Activated CD4-positive, alpha-beta memory T cell treated with anti-CD3 and anti-CD28 coated beads for 36 hours (primary cell): Measurements from ENCODE around the gene AMDHD1. TPM values are rescaled to one million over a fixed set of nuclear protein-coding genes. Genes with fewer than 3 reads are reported as not detected.

Experiments
- total RNA-seq, 2 experiments: library from RNA; stranded (reverse); gene quantifications; one replicate each; pipeline ENCODE4 v1.2.3, GENCODE V29; 2021

The AMDHD1 gene
- total RNA-seq, 2 experiments from 2014 or later: 1.5 to 2.1 TPM

Other genes starting within 250 kb of the AMDHD1 start
- gene NTN4, start 152.6 kb upstream of the AMDHD1 start, total RNA-seq: under 1 TPM in 1 of 2 experiments, not detected in 1; 0.29 TPM
- gene SNRPF, start 84.4 kb upstream of the AMDHD1 start, total RNA-seq: 10 to 100 TPM; 45.4 to 46.0 TPM
- gene CCDC38, start 717 bp upstream of the AMDHD1 start, total RNA-seq: under 1 TPM in 1 of 2 experiments, not detected in 1; 0.24 TPM
- gene HAL, start 53.0 kb downstream of the AMDHD1 start, total RNA-seq: under 1 TPM; 0.12 to 0.36 TPM
- 100 to 1,000 TPM; 106 to 110 TPM for gene LTA4H, start 92.3 kb downstream of the AMDHD1 start, total RNA-seq